ENCODE measurements around the gene CAMK2B. TPM values are rescaled to one million over a fixed set of nuclear protein-coding genes. Genes with fewer than 3 reads are reported as not detected.

CAMK2B gene
- total RNA-seq, 1 donor from 2014 or later = 9.3 TPM

GRCh38 chr7:44336491-44336890, 11.1 kb upstream of the CAMK2B start:
- no peaks in the 10 kb centered on the region for H3K4me1 Mint-ChIP-seq (ENCODE audit: low read depth)
- DNase-seq (ENCODE audit: low spot score, unreplicated experiment) = no peak
- no peak overlapping the region for H3K27ac Mint-ChIP-seq
- no peaks in the 10 kb centered on the region for H3K36me3 Mint-ChIP-seq (ENCODE audit: insufficient read depth)
- TF ChIP-seq CTCF (IDR thresholded peaks at IDR 0.05; ENCODE audit: unreplicated experiment) = no peak
- H3K27me3 Mint-ChIP-seq = peaks cover 33% of the 10 kb centered on the region
- no peaks in the 10 kb centered on the region for H3K9me3 Mint-ChIP-seq (ENCODE audit: low read depth)
- H3K4me3 Mint-ChIP-seq (ENCODE audit: low read depth) = no peak overlapping the region

GRCh38 chr7:44335184-44335583, 9.8 kb upstream of the CAMK2B start:
- Mint-ChIP-seq H3K4me3 (ENCODE audit: low read depth) (no peak overlapping the region), H3K27ac (no peak overlapping the region), H3K27me3 (peaks cover 40% of the 10 kb centered on the region), H3K36me3 (ENCODE audit: insufficient read depth) (no peaks in the 10 kb centered on the region), H3K9me3 (ENCODE audit: low read depth) (no peaks in the 10 kb centered on the region), H3K4me1 (ENCODE audit: low read depth) (no peaks in the 10 kb centered on the region)
- TF ChIP-seq CTCF (IDR thresholded peaks at IDR 0.05; ENCODE audit: unreplicated experiment) = no peak
- no peak for DNase-seq (ENCODE audit: low spot score, unreplicated experiment)

- TF ChIP-seq CTCF (IDR thresholded peaks at IDR 0.05; ENCODE audit: unreplicated experiment) = no peak
- H3K9me3 Mint-ChIP-seq (ENCODE audit: low read depth) = no peaks in the 10 kb centered on the region
- DNase-seq (ENCODE audit: low spot score, unreplicated experiment) = no peak
- no peaks in the 10 kb centered on the region for H3K36me3 Mint-ChIP-seq (ENCODE audit: insufficient read depth)
- H3K27me3 Mint-ChIP-seq = peaks cover 41% of the 10 kb centered on the region
- H3K27ac Mint-ChIP-seq = no peak overlapping the region
- H3K4me3 Mint-ChIP-seq (ENCODE audit: low read depth) = no peak overlapping the region
- H3K4me1 Mint-ChIP-seq (ENCODE audit: low read depth) = no peaks in the 10 kb centered on the region
Measured at GRCh38 chr7:44334734-44335097, 9.3 kb upstream of the CAMK2B start.

- peaks cover 38% of the 10 kb centered on the region for H3K27me3 Mint-ChIP-seq
- no peaks in the 10 kb centered on the region for H3K4me1 Mint-ChIP-seq (ENCODE audit: low read depth)
- no peak overlapping the region for H3K4me3 Mint-ChIP-seq (ENCODE audit: low read depth)
- H3K9me3 Mint-ChIP-seq (ENCODE audit: low read depth) = no peaks in the 10 kb centered on the region
- H3K27ac Mint-ChIP-seq = no peak overlapping the region
- DNase-seq (ENCODE audit: low spot score, unreplicated experiment) = no peak
- H3K36me3 Mint-ChIP-seq (ENCODE audit: insufficient read depth) = no peaks in the 10 kb centered on the region
- no peak for TF ChIP-seq CTCF (IDR thresholded peaks at IDR 0.05; ENCODE audit: unreplicated experiment)
Measured at GRCh38 chr7:44333911-44334733, 8.7 kb upstream of the CAMK2B start.

- Mint-ChIP-seq H3K4me3 (ENCODE audit: low read depth) (no peak overlapping the region), H3K36me3 (ENCODE audit: insufficient read depth) (no peaks in the 10 kb centered on the region), H3K27ac (no peak overlapping the region), H3K27me3 (peaks cover 52% of the 10 kb centered on the region), H3K4me1 (ENCODE audit: low read depth) (no peaks in the 10 kb centered on the region), H3K9me3 (ENCODE audit: low read depth) (no peaks in the 10 kb centered on the region)
- DNase-seq (ENCODE audit: low spot score, unreplicated experiment) = no peak
- TF ChIP-seq CTCF (IDR thresholded peaks at IDR 0.05; ENCODE audit: unreplicated experiment) = no peak
Measured at GRCh38 chr7:44331682-44332081, 6.3 kb upstream of the CAMK2B start.

All from progenitor cell of endocrine pancreas (in vitro differentiated cells).